KMS-11 (cell line): ENCODE results near the gene PTGER3.

Source experiments
- H2AFZ ChIP-seq: fragments of 200-600 bp; sonication (generic); 2 replicates; pipeline ENCODE4 v1.6.1; 2016; ENCODE audit warnings: antibody characterized with exemption, mixed run types, low read depth
- H3K27ac ChIP-seq: fragments of 200-600 bp; sonication (generic); 2 replicates; pipeline ENCODE4 v1.6.1; 2016; ENCODE audit warnings: mild to moderate bottlenecking, mixed run types
- H3K27me3 ChIP-seq: fragments of 200-600 bp; sonication (generic); 2 replicates; pipeline ENCODE4 v1.6.1; 2017; ENCODE audit warnings: mild to moderate bottlenecking, low read depth, mixed run types, moderate library complexity; ENCODE audit not compliant: insufficient read depth
- H3K36me3 ChIP-seq: fragments of 200-600 bp; sonication (generic); 2 replicates; pipeline ENCODE4 v1.6.1; 2017; ENCODE audit warnings: mild to moderate bottlenecking, mixed run types; ENCODE audit not compliant: insufficient read depth
- H3K4me1 ChIP-seq: fragments of 200-600 bp; sonication (generic); 2 replicates; pipeline ENCODE4 v1.6.1; 2016; ENCODE audit warnings: mild to moderate bottlenecking, low read depth, mixed run types; ENCODE audit not compliant: poor library complexity, severe bottlenecking
- H3K4me2 ChIP-seq: fragments of 200-600 bp; sonication (generic); 2 replicates; pipeline ENCODE4 v1.7.0; 2016; ENCODE audit warnings: mild to moderate bottlenecking, mixed run types
- H3K4me3 ChIP-seq: fragments of 200-600 bp; sonication (generic); IDR thresholded peaks from 2 replicates; pipeline ENCODE4 v1.6.1; 2017; ENCODE audit warnings: low read depth, low read length, mixed read lengths; ENCODE audit not compliant: insufficient read depth
- H3K79me2 ChIP-seq: fragments of 200-600 bp; sonication (generic); 2 replicates; pipeline ENCODE4 v1.6.1; 2016; ENCODE audit warnings: low read depth, mixed run types; ENCODE audit not compliant: insufficient read depth
- H3K9ac ChIP-seq: fragments of 200-600 bp; sonication (generic); 2 replicates; pipeline ENCODE4 v1.6.1; 2016; ENCODE audit warnings: mild to moderate bottlenecking, mixed run types
- H4K20me1 ChIP-seq: fragments of 200-600 bp; sonication (generic); 2 replicates; pipeline ENCODE4 v1.6.1; 2016; ENCODE audit warnings: mild to moderate bottlenecking, mixed run types; ENCODE audit not compliant: insufficient read depth
- TF ChIP-seq, protein P1 (sequence below): fragments of 200-600 bp; sonication (generic); conservative IDR thresholded peaks from 2 replicates; pipeline ENCODE4 v1.6.1; 2017; ENCODE audit warnings: low read depth, mild to moderate bottlenecking, antibody characterized with exemption, low read length, moderate library complexity, mixed read lengths

PTGER3 gene

DNA sequence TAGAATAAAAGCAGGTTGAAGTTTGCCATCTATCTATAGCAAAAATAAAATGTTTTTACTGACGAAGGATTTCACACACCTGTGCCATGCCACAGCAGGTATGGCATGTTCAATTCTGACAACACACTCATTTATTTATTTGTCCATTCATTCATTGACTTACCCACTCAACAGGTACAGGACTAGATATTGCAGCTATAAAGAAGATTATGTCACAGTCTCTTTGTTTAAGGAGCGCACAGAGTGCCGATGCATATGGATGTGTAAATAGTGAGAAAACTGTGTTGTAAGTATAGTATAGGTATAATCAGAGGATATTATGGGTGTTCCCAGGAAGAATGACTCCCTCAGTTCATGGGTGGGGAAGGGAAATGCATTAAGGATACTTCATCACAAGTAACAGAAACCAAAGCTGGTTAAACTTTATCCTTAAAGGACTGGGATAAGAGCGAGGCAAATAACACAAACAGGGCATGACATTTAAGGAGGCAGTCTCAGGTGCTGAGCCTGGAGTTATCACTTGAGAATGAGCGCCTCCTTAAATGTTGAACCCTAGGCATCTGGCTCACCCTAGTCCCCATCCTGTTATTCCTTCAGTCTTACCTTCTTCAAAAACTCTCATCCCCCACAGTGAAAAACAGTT lies 41.1 kb upstream of the PTGER3 start:
- Histone ChIP-seq H3K4me2 (no peak overlapping the region), H3K27me3 (no peaks in the 10 kb centered on the region), H3K79me2 (no peaks in the 10 kb centered on the region), H3K4me1 (no peaks in the 10 kb centered on the region), H4K20me1 (no peaks in the 10 kb centered on the region), H3K36me3 (no peaks in the 10 kb centered on the region), H2AFZ (no peak overlapping the region), H3K27ac (no peak overlapping the region), H3K9ac (no peak overlapping the region), H3K4me3 (no peak overlapping the region)
- TF ChIP-seq, protein P1, sequence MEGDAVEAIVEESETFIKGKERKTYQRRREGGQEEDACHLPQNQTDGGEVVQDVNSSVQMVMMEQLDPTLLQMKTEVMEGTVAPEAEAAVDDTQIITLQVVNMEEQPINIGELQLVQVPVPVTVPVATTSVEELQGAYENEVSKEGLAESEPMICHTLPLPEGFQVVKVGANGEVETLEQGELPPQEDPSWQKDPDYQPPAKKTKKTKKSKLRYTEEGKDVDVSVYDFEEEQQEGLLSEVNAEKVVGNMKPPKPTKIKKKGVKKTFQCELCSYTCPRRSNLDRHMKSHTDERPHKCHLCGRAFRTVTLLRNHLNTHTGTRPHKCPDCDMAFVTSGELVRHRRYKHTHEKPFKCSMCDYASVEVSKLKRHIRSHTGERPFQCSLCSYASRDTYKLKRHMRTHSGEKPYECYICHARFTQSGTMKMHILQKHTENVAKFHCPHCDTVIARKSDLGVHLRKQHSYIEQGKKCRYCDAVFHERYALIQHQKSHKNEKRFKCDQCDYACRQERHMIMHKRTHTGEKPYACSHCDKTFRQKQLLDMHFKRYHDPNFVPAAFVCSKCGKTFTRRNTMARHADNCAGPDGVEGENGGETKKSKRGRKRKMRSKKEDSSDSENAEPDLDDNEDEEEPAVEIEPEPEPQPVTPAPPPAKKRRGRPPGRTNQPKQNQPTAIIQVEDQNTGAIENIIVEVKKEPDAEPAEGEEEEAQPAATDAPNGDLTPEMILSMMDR, result no peak

DNA sequence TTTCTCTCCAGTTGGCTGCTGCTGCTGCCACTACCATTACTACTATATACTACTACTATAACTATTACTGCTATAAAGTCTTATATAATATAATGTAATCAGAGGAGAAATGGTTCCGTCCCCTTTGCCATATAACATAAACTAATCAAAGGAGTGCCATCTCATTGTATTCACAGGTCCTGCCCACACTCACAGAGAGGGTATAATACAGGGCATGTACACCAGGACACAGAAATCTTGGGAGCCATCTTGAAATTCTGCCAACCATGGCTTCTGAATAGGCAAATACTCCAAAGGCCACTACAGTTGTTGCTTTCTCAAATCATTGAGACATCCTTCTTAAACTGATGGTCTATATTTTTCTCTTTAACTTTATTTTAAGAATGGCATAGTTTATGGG lies 40.1 kb upstream of the PTGER3 start:
- no peak overlapping the region for H3K27ac ChIP-seq
- H3K27me3 ChIP-seq, result no peaks in the 10 kb centered on the region
- H3K36me3 ChIP-seq, result no peaks in the 10 kb centered on the region
- no peak overlapping the region for H3K9ac ChIP-seq
- H3K4me1 ChIP-seq, result no peaks in the 10 kb centered on the region
- TF ChIP-seq, protein P1, result no peak
- H3K4me3 ChIP-seq, result no peak overlapping the region
- no peak overlapping the region for H3K4me2 ChIP-seq
- no peaks in the 10 kb centered on the region for H4K20me1 ChIP-seq
- no peak overlapping the region for H2AFZ ChIP-seq
- H3K79me2 ChIP-seq, result no peaks in the 10 kb centered on the region

DNA sequence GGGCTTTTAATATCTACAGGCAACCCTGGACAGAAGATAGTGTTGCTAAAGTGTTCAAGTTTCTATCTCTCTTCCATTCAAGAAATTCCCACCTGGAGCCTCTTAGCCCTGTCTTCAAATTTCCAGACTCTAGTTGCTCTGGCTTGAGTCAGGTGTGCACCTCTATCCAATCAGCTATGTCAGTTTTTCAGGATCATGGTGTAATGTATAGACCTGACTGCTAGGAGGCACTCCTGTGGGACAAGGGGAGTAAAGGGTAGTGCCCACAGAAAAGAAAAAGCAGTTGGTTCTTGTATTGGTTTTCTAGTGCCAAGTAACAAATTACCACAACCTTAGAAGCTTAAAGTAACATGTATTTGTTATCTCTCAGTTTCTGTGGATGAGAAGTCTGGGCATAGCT lies 39.4 kb upstream of the PTGER3 start:
- Histone ChIP-seq H4K20me1 (no peaks in the 10 kb centered on the region), H3K4me1 (no peaks in the 10 kb centered on the region), H3K4me3 (no peak overlapping the region), H3K27me3 (no peaks in the 10 kb centered on the region), H3K79me2 (no peaks in the 10 kb centered on the region), H3K27ac (no peak overlapping the region), H3K36me3 (no peaks in the 10 kb centered on the region), H3K4me2 (no peak overlapping the region), H3K9ac (no peak overlapping the region), H2AFZ (no peak overlapping the region)
- TF ChIP-seq, protein P1, result no peak

DNA sequence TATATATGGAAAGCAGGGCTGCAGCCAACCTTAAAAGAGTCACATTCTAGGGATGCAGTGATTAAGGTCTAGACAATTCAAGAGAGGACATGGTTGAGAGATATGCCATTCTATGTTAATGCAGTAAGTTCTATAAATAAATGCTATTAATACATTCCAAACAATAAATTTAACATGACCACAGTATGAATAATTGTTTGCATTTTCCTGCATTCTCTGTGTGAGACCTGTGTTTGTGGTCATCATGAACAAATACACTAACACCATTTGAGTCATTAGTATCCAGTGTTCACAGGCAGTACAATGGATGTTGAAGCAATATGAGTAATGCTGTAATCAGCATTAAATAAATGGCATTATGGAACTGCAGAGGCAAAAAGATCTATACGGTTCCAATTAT lies 38.7 kb upstream of the PTGER3 start:
- H2AFZ ChIP-seq, result no peak overlapping the region
- no peaks in the 10 kb centered on the region for H3K79me2 ChIP-seq
- H3K9ac ChIP-seq, result no peak overlapping the region
- TF ChIP-seq, protein P1, result no peak
- H4K20me1 ChIP-seq, result no peaks in the 10 kb centered on the region
- no peak overlapping the region for H3K4me3 ChIP-seq
- no peaks in the 10 kb centered on the region for H3K36me3 ChIP-seq
- H3K4me2 ChIP-seq, result no peak overlapping the region
- H3K27ac ChIP-seq, result no peak overlapping the region
- H3K4me1 ChIP-seq, result no peaks in the 10 kb centered on the region
- H3K27me3 ChIP-seq, result no peaks in the 10 kb centered on the region
